Activated CD4-positive, alpha-beta T cell treated with anti-CD3 and anti-CD28 coated beads, Interleukin-2, amount 50 U/mL, for 4 hours (primary cell): ENCODE measurements around the gene BANF1.

Experiments used
- DNase-seq, 2 experiments: peaks; one replicate each; pipeline ENCODE4 v3.0.0-alpha.2; 2020

BANF1 gene

GRCh38 chr11:66001942-66002647 is at the start of gene BANF1, which contains the start of gene EIF1AD:
TSS of gene BANF1 (plus strand) at chr11:66002503. CDS start at chr11:66003251, 748 bp downstream.
TSS of gene EIF1AD (minus strand) at chr11:66002157. CDS start at chr11:66000389, 1,768 bp downstream.
- peak; percentile 88 for DNase-seq

- no peak for DNase-seq
These were observed 48.8 kb upstream of the BANF1 start for GRCh38 chr11:65953471-65953870.

- DNase-seq = no peak
These were observed 47.5 kb upstream of the BANF1 start for GRCh38 chr11:65954771-65955170.

GRCh38 chr11:65958291-65958690 is 44.0 kb upstream of the BANF1 start:
- DNase-seq = no peak

GRCh38 chr11:65958774-65959420 is 43.4 kb upstream of the BANF1 start:
- no peak for DNase-seq

- no peak for DNase-seq
These were observed 41.5 kb upstream of the BANF1 start for GRCh38 chr11:65960824-65961266.

GRCh38 chr11:65961267-65962140 is 40.8 kb upstream of the BANF1 start, which contains the start of gene SART1:
TSS of gene SART1 (plus strand) at chr11:65961734. CDS start at chr11:65961781, 47 bp downstream.
- DNase-seq = peak; percentile 92 to 94

GRCh38 chr11:65962141-65962564 is 40.1 kb upstream of the BANF1 start:
- DNase-seq = no peak

GRCh38 chr11:65964906-65965305 is 37.4 kb upstream of the BANF1 start:
- no peak for DNase-seq

GRCh38 chr11:65965986-65966762 is 36.1 kb upstream of the BANF1 start:
- DNase-seq = no peak

- no peak for DNase-seq
These were observed 34.9 kb upstream of the BANF1 start for GRCh38 chr11:65967329-65967934.

- no peak for DNase-seq
These were observed 33.5 kb upstream of the BANF1 start for GRCh38 chr11:65968600-65969482.

- no peak for DNase-seq
These were observed 30.2 kb upstream of the BANF1 start for GRCh38 chr11:65972116-65972515.

- no peak for DNase-seq
These were observed 28.7 kb upstream of the BANF1 start for GRCh38 chr11:65973439-65974110.

- no peak for DNase-seq
These were observed 26.5 kb upstream of the BANF1 start for GRCh38 chr11:65975771-65976170.

GRCh38 chr11:65976216-65977176 is 25.8 kb upstream of the BANF1 start:
- no peak for DNase-seq

GRCh38 chr11:65977621-65978390 is 24.5 kb upstream of the BANF1 start:
- no peak for DNase-seq
